Hippocampal formation (tissue), 2 donors: ENCODE results near the gene TMEM151A.
"Not testable (repeated sequence)": the region's sequence is repeated elsewhere in the genome, so short reads cannot be mapped to it uniquely, and the experiment has no call there.

ENCODE experiments used
- DNase-seq, 2 donors: peaks; one replicate each; lab custom pipeline; 2025; lab: John Stamatoyannopoulos, UW

TMEM151A gene

GRCh38 chr11:66267379-66268243 lies 24.1 kb upstream of the TMEM151A start:
- peak; percentile 77 to 89 for DNase-seq

GRCh38 chr11:66268244-66268951 lies 23.3 kb upstream of the TMEM151A start, which contains the start of gene RAB1B:
Gene RAB1B (plus strand): TSS chr11:66268639. CDS start chr11:66268680, 41 bp downstream.
- DNase-seq, result peak; percentile 98 to 100

DNA sequence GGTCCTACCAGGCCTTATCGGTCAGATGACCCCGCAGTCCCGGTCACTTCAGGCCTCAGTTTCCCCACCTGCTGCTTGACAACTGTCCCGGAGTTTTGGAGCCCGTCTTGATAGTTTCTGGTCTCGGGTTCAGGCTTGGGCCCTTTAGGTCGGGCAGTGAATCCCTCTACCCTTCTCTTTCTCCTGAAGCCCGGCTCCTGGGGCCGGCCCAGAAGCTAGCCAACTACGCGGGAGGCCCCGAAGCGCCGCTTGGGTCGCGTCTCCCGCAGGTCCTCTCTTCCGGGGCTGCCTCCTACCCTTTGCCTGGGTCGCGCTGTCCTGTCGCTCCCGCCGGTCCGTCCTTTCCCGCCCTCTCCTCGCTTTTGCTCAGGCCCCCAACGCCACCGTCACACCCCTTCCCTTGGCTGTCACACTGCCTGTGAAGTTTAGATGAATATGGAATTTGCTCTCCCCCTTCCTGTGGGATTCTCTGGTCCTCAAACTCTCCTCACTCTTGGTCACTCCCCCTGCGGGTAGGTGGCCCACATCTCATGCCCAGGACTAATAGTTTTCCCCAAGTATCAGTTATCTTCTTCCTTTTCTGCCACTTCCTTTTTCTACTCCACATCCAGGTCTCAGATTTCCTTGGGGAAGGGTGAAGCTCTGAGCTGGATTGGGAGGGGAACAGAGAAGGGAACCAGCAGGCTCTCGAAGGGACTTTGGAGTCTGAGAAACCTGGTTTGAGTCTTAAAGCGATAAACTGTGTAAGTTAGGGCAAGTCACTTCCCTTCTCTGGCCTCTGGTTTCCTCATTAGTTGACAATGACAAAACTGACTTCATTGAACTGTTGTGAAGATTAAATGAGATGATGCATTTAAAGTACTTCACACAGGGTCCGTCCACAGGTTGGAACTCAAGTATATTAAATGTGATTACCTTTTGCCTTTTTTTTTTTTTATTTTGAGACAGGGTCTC lies 22.5 kb upstream of the TMEM151A start:
- DNase-seq, result no peak

GRCh38 chr11:66271816-66272215 lies 19.9 kb upstream of the TMEM151A start:
- no peak for DNase-seq

DNA sequence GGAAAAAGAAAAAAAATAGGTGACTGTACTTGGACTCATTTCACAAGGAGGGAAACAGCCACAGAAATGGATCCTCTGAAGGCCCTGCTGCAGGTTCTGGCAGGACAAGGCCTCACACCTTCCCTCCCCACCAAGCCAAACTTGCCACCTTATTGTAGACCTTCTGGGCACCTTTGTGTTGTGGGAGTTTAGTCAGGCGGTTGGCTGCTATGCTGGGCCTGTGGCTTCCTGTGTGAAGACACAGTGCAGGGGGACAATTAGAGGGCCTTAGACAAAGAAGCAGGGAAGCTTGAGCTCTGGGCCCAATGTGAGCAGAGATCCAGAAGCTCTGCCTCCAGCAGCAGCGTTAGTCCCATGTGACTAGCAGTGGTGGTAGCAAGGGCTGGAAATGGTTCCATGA lies 19.1 kb upstream of the TMEM151A start:
- no peak for DNase-seq

- DNase-seq, result no peak
Measured at GRCh38 chr11:66274219-66274618, 17.5 kb upstream of the TMEM151A start.

- no peak for DNase-seq
Measured at GRCh38 chr11:66275396-66275795, 16.3 kb upstream of the TMEM151A start.

- DNase-seq, result no peak
Measured at GRCh38 chr11:66275984-66276612, 15.6 kb upstream of the TMEM151A start.

- not testable (repeated sequence) for DNase-seq
Measured at GRCh38 chr11:66276619-66277018, 15.1 kb upstream of the TMEM151A start.

GRCh38 chr11:66277064-66277463 lies 14.6 kb upstream of the TMEM151A start:
- DNase-seq, result not testable (repeated sequence)

DNA sequence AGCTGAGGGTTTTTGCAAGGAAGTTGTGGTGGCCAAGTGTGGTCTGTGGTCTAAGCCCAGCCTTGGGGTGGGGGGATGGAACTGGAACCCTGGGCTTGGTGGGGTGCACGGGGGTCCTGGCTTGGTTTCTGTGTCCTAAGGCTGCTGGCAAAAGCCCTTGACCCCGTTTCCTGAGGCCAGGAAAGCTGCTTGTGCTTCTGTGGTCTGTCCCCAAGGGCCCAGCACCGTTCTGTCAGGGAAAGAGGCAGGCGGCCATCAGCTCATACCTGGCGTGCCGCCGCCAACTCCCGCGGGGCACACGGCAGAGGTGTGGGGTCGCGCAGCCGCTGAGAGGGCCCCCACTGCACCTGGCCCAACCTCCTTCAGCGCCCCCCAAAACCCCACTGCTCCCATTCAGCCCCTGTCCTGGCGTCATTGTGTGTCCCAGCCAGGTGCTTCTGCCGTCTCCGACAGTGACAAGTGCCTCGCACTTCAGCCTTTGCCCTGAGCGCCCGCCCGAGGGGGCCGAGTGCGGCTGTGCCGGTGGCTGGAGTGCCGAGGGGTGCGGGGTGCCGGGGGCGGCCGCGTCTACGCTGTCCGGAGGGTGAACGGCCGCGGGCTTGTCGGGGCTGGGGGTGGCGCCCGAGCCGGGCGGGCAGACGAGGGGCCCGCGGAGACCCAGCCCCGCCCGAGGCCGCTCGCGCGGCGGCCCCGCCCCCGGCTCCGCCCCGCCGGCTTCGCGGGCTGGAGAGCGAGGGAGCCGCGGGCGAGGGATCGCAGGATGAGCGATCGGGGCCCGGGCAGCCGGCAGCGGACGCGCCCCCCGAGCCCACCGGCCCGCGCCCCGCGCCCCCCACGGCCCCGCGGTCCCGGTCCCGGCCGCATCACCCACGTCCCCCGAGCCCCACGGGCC lies 14.0 kb upstream of the TMEM151A start, which contains the start of gene CNIH2:
TSS of gene CNIH2 (plus strand) at position 705 of the 892 bp plus-strand sequence. CDS start 282 bp downstream, outside the sequence.
- DNase-seq, result no peak

GRCh38 chr11:66278363-66279091 lies 13.2 kb upstream of the TMEM151A start:
- no peak for DNase-seq

- DNase-seq, result no peak
Measured at GRCh38 chr11:66279092-66279734, 12.5 kb upstream of the TMEM151A start.

GRCh38 chr11:66280428-66280827 lies 11.3 kb upstream of the TMEM151A start:
- DNase-seq, result no peak

- DNase-seq, result no peak
Measured at GRCh38 chr11:66281001-66281400, 10.7 kb upstream of the TMEM151A start.

DNA sequence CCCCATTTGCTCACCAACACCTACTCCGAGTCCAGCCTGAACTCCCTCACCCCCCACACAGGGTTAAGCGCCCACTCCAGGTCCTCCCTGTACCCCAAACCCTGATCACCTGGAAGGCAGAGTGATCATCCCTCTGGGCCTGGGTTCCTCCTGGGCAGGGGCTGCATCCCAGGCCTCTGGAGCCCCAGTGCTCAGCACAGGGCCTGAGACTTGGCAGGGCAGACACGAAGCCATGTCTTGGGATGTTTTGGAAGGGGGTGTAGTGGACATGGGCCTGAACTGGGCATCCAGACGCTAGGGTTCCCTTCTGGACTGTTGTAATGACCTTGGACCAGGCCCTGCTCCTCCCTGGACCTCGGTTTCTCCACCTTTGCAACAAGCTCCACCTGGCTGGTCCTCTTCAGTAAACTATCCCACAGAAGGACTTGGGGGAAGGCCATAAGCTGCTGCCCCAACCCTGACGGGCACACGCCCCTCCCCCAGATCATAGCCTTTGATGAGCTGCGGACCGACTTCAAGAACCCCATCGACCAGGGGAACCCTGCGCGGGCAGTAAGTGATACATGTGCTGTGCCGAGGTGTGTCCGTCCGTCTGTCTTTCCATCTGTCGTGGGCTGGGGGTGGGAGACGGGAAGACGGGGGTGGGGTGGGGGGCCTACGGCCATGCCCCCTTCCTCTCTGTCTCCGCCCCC lies 9.8 kb upstream of the TMEM151A start:
- DNase-seq, result no peak

GRCh38 chr11:66282468-66283455 lies 8.9 kb upstream of the TMEM151A start:
- DNase-seq, result peak; percentile 94 to 97
